HFF-Myc (cell line): ENCODE data around the gene CAMK4.

ENCODE experiments used
- DNase-seq: peaks from one replicate; pipeline ENCODE4 v3.0.0-alpha.2; 2011; ENCODE audit warnings: low read depth; ENCODE audit errors: extremely low read depth
- H3K4me3 ChIP-seq: replicated peaks from 2 replicates; pipeline ENCODE4 v1.5.1; 2011; ENCODE audit warnings: low read depth, mild to moderate bottlenecking, control low read depth, low read length
- CTCF ChIP-seq: IDR thresholded peaks from 2 replicates; pipeline ENCODE4 v1.5.1; 2012; ENCODE audit warnings: mild to moderate bottlenecking, low read depth, low read length, control low read depth; ENCODE audit errors: missing control alignments

The CAMK4 gene

DNA sequence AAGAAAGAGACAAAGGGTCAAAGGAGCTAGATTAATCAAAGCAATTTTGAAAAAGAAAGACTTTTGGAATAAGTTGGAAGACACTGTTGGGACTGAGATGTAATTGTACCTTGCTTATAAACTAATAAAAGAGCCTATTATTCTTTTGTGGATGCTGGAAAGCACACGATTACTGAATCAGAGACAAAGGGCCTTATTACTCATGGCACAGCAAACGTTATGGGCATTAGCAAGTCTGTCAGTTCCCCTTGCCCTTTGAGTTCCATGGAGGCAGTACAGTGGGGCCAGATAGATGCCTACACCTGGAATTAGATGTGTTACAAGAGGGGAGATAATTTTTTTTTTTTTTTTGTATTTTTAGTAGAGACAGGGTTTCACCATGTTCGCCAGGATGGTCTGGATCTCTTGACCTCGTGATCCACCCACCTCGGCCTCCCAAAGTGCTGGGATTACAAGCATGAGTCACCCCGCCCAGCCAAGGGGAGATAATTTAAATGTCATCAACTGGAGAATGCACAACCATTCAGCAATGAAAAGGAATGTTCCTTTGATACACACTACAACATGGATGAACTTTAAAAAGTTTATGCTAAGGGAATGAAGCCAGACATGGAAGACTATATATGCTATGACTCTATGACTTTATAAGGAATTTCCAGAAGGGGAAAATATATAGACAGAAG, 159.2 kb downstream of the CAMK4 start:
- no peak for TF ChIP-seq CTCF
- H3K4me3 ChIP-seq: no peak overlapping the region
- no peak for DNase-seq

DNA sequence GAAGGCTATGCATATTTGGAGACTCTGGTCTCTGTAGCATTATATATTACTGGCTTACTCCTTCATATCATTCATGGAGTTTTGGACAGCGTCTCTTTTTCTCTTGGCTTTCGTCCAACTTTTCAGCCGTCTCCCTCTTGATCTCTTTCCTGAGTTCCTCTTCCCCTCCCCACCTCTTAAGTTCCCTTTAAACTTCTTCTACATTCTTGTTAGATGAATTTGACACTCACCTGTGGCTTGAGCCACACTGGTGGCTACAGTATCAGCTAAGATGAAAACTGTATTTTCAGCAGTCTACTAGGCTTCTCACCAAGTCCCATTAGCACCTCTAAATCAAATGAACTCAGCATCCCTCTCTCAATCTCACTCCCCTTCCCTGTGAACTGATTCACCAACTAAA, 160.0 kb downstream of the CAMK4 start:
- TF ChIP-seq CTCF: no peak
- DNase-seq: no peak
- no peak overlapping the region for H3K4me3 ChIP-seq

DNA sequence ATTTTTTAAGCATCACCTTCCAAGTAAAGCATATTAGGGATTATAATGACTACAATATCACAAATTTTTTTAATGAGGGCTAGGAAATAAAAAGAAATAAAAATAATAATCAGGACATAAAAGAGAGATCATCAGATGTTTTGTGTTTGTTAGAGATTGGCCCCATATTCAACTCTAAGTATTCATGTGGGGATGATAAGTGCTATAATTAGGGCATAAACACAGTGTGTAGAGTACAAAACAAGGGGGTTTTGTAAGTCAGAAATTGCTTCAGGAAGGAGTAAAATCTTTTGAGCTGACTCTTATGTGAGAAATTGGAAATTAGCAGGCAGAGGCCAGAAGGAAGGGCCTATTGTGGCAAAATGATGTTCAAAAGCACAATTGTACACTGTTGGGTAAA, 160.9 kb downstream of the CAMK4 start:
- no peak for DNase-seq
- no peak for TF ChIP-seq CTCF

GRCh38 chr5:111385970-111386831, 162.0 kb downstream of the CAMK4 start:
- no peak overlapping the region for H3K4me3 ChIP-seq
- no peak for DNase-seq
- TF ChIP-seq CTCF: no peak

More for the DNA sequence above, 160.9 kb downstream of the CAMK4 start:
- H3K4me3 ChIP-seq: no peak overlapping the region

GRCh38 chr5:111386832-111387162, 162.6 kb downstream of the CAMK4 start:
- no peak overlapping the region for H3K4me3 ChIP-seq
- no peak for DNase-seq
- no peak for TF ChIP-seq CTCF

DNA sequence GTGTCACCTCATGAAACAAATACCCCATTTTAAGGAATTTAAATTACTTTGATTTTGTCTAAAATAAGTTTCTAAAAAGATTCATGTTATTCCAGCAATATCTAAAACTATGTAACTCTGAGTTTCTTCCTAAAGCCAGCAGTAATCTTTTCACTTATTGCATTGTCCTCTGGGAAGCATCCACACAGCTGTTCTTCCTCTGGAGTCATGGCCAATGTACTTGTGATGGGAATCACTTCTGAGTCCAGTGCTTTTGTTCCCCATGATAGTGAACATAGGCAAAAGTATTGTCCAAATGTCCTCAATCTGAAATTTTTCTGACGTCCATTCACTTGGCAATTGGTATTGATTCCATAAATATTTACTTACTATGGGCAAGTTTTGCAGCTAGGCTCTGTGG, 163.2 kb downstream of the CAMK4 start:
- TF ChIP-seq CTCF: no peak

More for the DNA sequence above, 163.2 kb downstream of the CAMK4 start:
- DNase-seq: no peak
- no peak overlapping the region for H3K4me3 ChIP-seq
